ENCODE results near the gene PSD4.

PSD4 gene

GRCh38 chr2:113167115-113167932, 6.4 kb upstream of the PSD4 start:
- no peak for DNase-seq

GRCh38 chr2:113167962-113168340, 5.8 kb upstream of the PSD4 start:
- DNase-seq, result no peak

GRCh38 chr2:113169002-113169530, 4.7 kb upstream of the PSD4 start:
- no peak for DNase-seq

- no peak for DNase-seq
Measured at GRCh38 chr2:113169586-113169985, 4.2 kb upstream of the PSD4 start.

GRCh38 chr2:113171334-113172075, 2.3 kb upstream of the PSD4 start:
- DNase-seq, result no peak

GRCh38 chr2:113172721-113173541, 840 bp upstream of the PSD4 start:
- DNase-seq, result no peak

- no peak for DNase-seq
Measured at GRCh38 chr2:113174376-113174750, 592 bp downstream of the PSD4 start.

GRCh38 chr2:113175042-113175628, 1.4 kb downstream of the PSD4 start:
- no peak for DNase-seq

GRCh38 chr2:113175736-113176695, 2.2 kb downstream of the PSD4 start:
- DNase-seq, result no peak

GRCh38 chr2:113176696-113177355, 3.1 kb downstream of the PSD4 start:
- DNase-seq, result no peak

GRCh38 chr2:113178069-113178746, 4.4 kb downstream of the PSD4 start:
- no peak for DNase-seq

GRCh38 chr2:113178891-113179290, 5.1 kb downstream of the PSD4 start:
- DNase-seq, result no peak

GRCh38 chr2:113179446-113180045, 5.8 kb downstream of the PSD4 start:
- DNase-seq, result no peak

GRCh38 chr2:113180131-113180946, 6.6 kb downstream of the PSD4 start:
- no peak for DNase-seq

- DNase-seq, result peak in 4 of 56 donors; percentile 17 to 22 (median 21)
Measured at GRCh38 chr2:113181258-113182051, 7.7 kb downstream of the PSD4 start.

- DNase-seq, result no peak
Measured at GRCh38 chr2:113182471-113183260, 8.9 kb downstream of the PSD4 start.

All from nucleus accumbens (tissue), 56 donors.